Neuronal stem cell (in vitro differentiated cells): ENCODE measurements around the gene LNP1.
A peak's percentile ranks its signal among the peaks of the same experiment; 100 is the strongest.

Experiments used
- DNase-seq: peaks from one replicate; pipeline ENCODE4 v3.0.0-alpha.2; 2013; ENCODE audit warnings: low spot score
- H2AFZ ChIP-seq: one replicate; pipeline ENCODE4 v1.6.1; 2013; ENCODE audit warnings: mild to moderate bottlenecking, low read length, inconsistent platforms
- H2AK5ac ChIP-seq: 2 replicates; pipeline ENCODE4 v1.6.1; 2013; ENCODE audit warnings: low read depth, mild to moderate bottlenecking, inconsistent platforms, low read length, moderate library complexity, mixed read lengths
- H2BK120ac ChIP-seq: 2 replicates; pipeline ENCODE4 v1.6.1; 2013; ENCODE audit warnings: low read depth, mild to moderate bottlenecking, inconsistent platforms, low read length, moderate library complexity, mixed read lengths
- H2BK12ac ChIP-seq: one replicate; pipeline ENCODE4 v1.6.1; 2013; ENCODE audit warnings: low read length, inconsistent platforms
- H2BK15ac ChIP-seq: 2 replicates; pipeline ENCODE4 v1.6.1; 2013; ENCODE audit warnings: mild to moderate bottlenecking, low read length, inconsistent platforms, mixed read lengths
- H2BK5ac ChIP-seq: one replicate; pipeline ENCODE4 v1.6.1; 2013; ENCODE audit warnings: inconsistent platforms, mild to moderate bottlenecking, low read length, moderate library complexity
- H3K14ac ChIP-seq: one replicate; pipeline ENCODE4 v1.6.1; 2013; ENCODE audit warnings: low read length, inconsistent platforms
- H3K18ac ChIP-seq: 2 replicates; pipeline ENCODE4 v1.6.1; 2013; ENCODE audit warnings: low read length, inconsistent platforms
- H3K23ac ChIP-seq: 2 replicates; pipeline ENCODE4 v1.6.1; 2013; ENCODE audit warnings: low read depth, mild to moderate bottlenecking, mixed read lengths, low read length, inconsistent platforms; ENCODE audit not compliant: poor library complexity
- H3K27ac ChIP-seq: replicated peaks from 3 replicates; pipeline ENCODE4 v1.5.1; 2013; ENCODE audit warnings: low read length, inconsistent platforms
- H3K27me3 ChIP-seq, 3 experiments: 2 replicates each; pipeline ENCODE4 v1.6.1; 2013; ENCODE audit warnings: low read length in 3 of 3, mild to moderate bottlenecking in 2 of 3, inconsistent platforms in 1 of 3, low read depth in 1 of 3, mixed read lengths in 1 of 3, moderate library complexity in 1 of 3; ENCODE audit not compliant: control insufficient read depth in 3 of 3, insufficient read depth in 3 of 3
- H3K36me3 ChIP-seq, 2 donors: replicated peaks in 1 of 2; 2 replicates each; pipeline ENCODE4 v1.6.1; 2013; ENCODE audit warnings: low read length in 2 of 2; ENCODE audit not compliant: control insufficient read depth in 2 of 2, insufficient read depth in 2 of 2
- H3K4ac ChIP-seq: 2 replicates; pipeline ENCODE4 v1.6.1; 2013; ENCODE audit warnings: inconsistent platforms, mild to moderate bottlenecking, low read length, moderate library complexity
- H3K4me1 ChIP-seq, 2 donors: 1 replicate in 1 of 2; 2 replicates in 1 of 2; pipeline ENCODE4 v1.6.1; 2013; ENCODE audit warnings: low read length in 2 of 2, low read depth in 1 of 2; ENCODE audit not compliant: control insufficient read depth in 2 of 2, insufficient read depth in 1 of 2
- H3K4me2 ChIP-seq: one replicate; pipeline ENCODE4 v1.6.1; 2013; ENCODE audit warnings: mild to moderate bottlenecking, low read length, inconsistent platforms; ENCODE audit not compliant: insufficient read depth, poor library complexity, severe bottlenecking
- H3K4me3 ChIP-seq, 2 donors: 2 replicates each; pipeline ENCODE4 v1.5.1; 2013; ENCODE audit warnings: low read length in 2 of 2, mild to moderate bottlenecking in 2 of 2, inconsistent platforms in 1 of 2, moderate library complexity in 1 of 2
- H3K79me1 ChIP-seq: one replicate; pipeline ENCODE4 v1.6.1; 2013; ENCODE audit warnings: low read depth, mild to moderate bottlenecking, inconsistent platforms, low read length, moderate library complexity
- H3K9ac ChIP-seq: one replicate; pipeline ENCODE4 v1.6.1; 2013; ENCODE audit warnings: mild to moderate bottlenecking, low read depth, low read length, inconsistent platforms; ENCODE audit not compliant: poor library complexity
- H3K9me3 ChIP-seq, 2 donors: replicated peaks in 1 of 2; 2 replicates each; pipeline versions ENCODE3 to v1.6.1; 2013; ENCODE audit warnings: low read length in 2 of 2, mild to moderate bottlenecking in 2 of 2, inconsistent platforms in 1 of 2, low read depth in 1 of 2, mixed read lengths in 1 of 2, moderate library complexity in 1 of 2; ENCODE audit not compliant: control insufficient read depth in 2 of 2, insufficient read depth in 1 of 2
- H4K8ac ChIP-seq: one replicate; pipeline ENCODE4 v1.6.1; 2013; ENCODE audit warnings: low read depth, mild to moderate bottlenecking, inconsistent platforms, low read length, moderate library complexity
- H4K91ac ChIP-seq: one replicate; pipeline ENCODE4 v1.6.1; 2013; ENCODE audit warnings: low read length, low read depth, mild to moderate bottlenecking, inconsistent platforms; ENCODE audit not compliant: poor library complexity
- WGBS, 2 donors: extraction: QIAGEN DNeasy Blood & Tissue Kit; methylation state at CpG; one replicate each; pipeline ENCODE4 v1.1.7; 2013; ENCODE audit warnings: missing lambda C conversion rate in 2 of 2, mixed read lengths in 1 of 2; ENCODE audit not compliant: insufficient read length in 2 of 2, insufficient replicate concordance in 1 of 2; ENCODE audit errors: extremely low coverage in 2 of 2; 5-methylcytosine and 5-hydroxymethylcytosine counted together

Gene LNP1

GRCh38 chr3:100489118-100489517, 87.8 kb downstream of the LNP1 start:
- Histone ChIP-seq H3K18ac (no peak overlapping the region), H2AK5ac (no peak overlapping the region), H2BK5ac (no peak overlapping the region), H2BK120ac (no peak overlapping the region), H3K9ac (no peak overlapping the region), H3K14ac (no peak overlapping the region), H3K23ac (no peak overlapping the region), H3K9me3 (no peaks in the 10 kb centered on the region), H3K4me3 (no peak overlapping the region), H3K27me3 (peaks cover 0 to 8% (median 0%) of the 10 kb centered on the region in 3 experiments), H3K27ac (no peak overlapping the region), H2BK15ac (no peak overlapping the region), H4K91ac (no peak overlapping the region), H3K4me1 (peaks cover 1 to 2% of the 10 kb centered on the region in 2 donors), H3K79me1 (no peaks in the 10 kb centered on the region), H3K4me2 (no peak overlapping the region), H3K36me3 (no peaks in the 10 kb centered on the region), H2BK12ac (no peak overlapping the region), H4K8ac (no peak overlapping the region), H3K4ac (no peak overlapping the region), H2AFZ (no peak overlapping the region)
- WGBS, 2 donors, result no CpG with 5 or more reads among the region's 1 CpG
- no peak for DNase-seq

- H3K79me1 ChIP-seq, result no peaks in the 10 kb centered on the region
- DNase-seq, result peak; percentile 93
- peaks cover 0 to 19% (median 0%) of the 10 kb centered on the region in 3 experiments for H3K27me3 ChIP-seq
- peak within 1 kb of the TSS; percentile 64 for H3K4me2 ChIP-seq
- peak within 1 kb of the TSS; percentile 92 for H2AFZ ChIP-seq
- no peak within 1 kb of the TSS for H4K91ac ChIP-seq
- H3K18ac ChIP-seq, result peak within 1 kb of the TSS; percentile 71
- H4K8ac ChIP-seq, result no peak within 1 kb of the TSS
- H3K4me3 ChIP-seq, result peak within 1 kb of the TSS; percentile 53 to 84
- H2BK12ac ChIP-seq, result no peak within 1 kb of the TSS
- H3K4me1 ChIP-seq, result peaks cover 1 to 2% of the 10 kb centered on the region in 2 donors
- no peak within 1 kb of the TSS for H2BK120ac ChIP-seq
- no peak within 1 kb of the TSS for H3K9ac ChIP-seq
- no peak within 1 kb of the TSS for H3K4ac ChIP-seq
- no peaks in the 10 kb centered on the region for H3K36me3 ChIP-seq
- no peak within 1 kb of the TSS for H2BK15ac ChIP-seq
- H3K27ac ChIP-seq, result peak within 1 kb of the TSS; percentile 80
- no peaks in the 10 kb centered on the region for H3K9me3 ChIP-seq
- WGBS, 2 donors, result no CpG with 5 or more reads among the region's 56 CpGs
- peak within 1 kb of the TSS; percentile 67 for H2BK5ac ChIP-seq
- H3K23ac ChIP-seq, result no peak within 1 kb of the TSS
- H3K14ac ChIP-seq, result no peak within 1 kb of the TSS
- no peak within 1 kb of the TSS for H2AK5ac ChIP-seq
These were observed 91.0 kb downstream of the LNP1 start, which contains the start of gene TMEM45A for GRCh38 chr3:100492059-100493006. TMEM45A (plus strand) TSS chr3:100492619; CDS start chr3:100555212, 62,593 bp downstream.

GRCh38 chr3:100496711-100497261, 95.4 kb downstream of the LNP1 start:
- H3K18ac ChIP-seq, result no peak overlapping the region
- H3K14ac ChIP-seq, result no peak overlapping the region
- no peak overlapping the region for H3K23ac ChIP-seq
- peaks cover 0 to 12% (median 0%) of the 10 kb centered on the region in 3 experiments for H3K27me3 ChIP-seq
- H4K91ac ChIP-seq, result no peak overlapping the region
- no peak overlapping the region for H2AFZ ChIP-seq
- H3K4me1 ChIP-seq, result peaks cover 0 to under 1% of the 10 kb centered on the region in 2 donors
- DNase-seq, result no peak
- H2BK12ac ChIP-seq, result no peak overlapping the region
- H3K4me2 ChIP-seq, result no peak overlapping the region
- H2BK15ac ChIP-seq, result no peak overlapping the region
- H2BK5ac ChIP-seq, result no peak overlapping the region
- H3K27ac ChIP-seq, result no peak overlapping the region
- H3K4ac ChIP-seq, result no peak overlapping the region
- no peaks in the 10 kb centered on the region for H3K79me1 ChIP-seq
- H2AK5ac ChIP-seq, result no peak overlapping the region
- no peak overlapping the region for H3K9ac ChIP-seq
- H3K4me3 ChIP-seq, result no peak overlapping the region
- H4K8ac ChIP-seq, result no peak overlapping the region
- H3K9me3 ChIP-seq, result no peaks in the 10 kb centered on the region
- H2BK120ac ChIP-seq, result no peak overlapping the region
- H3K36me3 ChIP-seq, result no peaks in the 10 kb centered on the region

GRCh38 chr3:100499651-100500050, 98.3 kb downstream of the LNP1 start:
- Histone ChIP-seq H3K79me1 (no peaks in the 10 kb centered on the region), H3K14ac (no peak overlapping the region), H2BK5ac (no peak overlapping the region), H2AFZ (no peak overlapping the region), H2BK12ac (no peak overlapping the region), H2AK5ac (no peak overlapping the region), H3K9me3 (no peaks in the 10 kb centered on the region), H2BK15ac (no peak overlapping the region), H3K4me1 (no peaks in the 10 kb centered on the region), H4K91ac (no peak overlapping the region), H2BK120ac (no peak overlapping the region), H3K23ac (no peak overlapping the region), H4K8ac (no peak overlapping the region), H3K36me3 (no peaks in the 10 kb centered on the region), H3K4ac (no peak overlapping the region), H3K18ac (no peak overlapping the region), H3K4me3 (no peak overlapping the region), H3K27me3 (peaks cover 0 to 11% (median 0%) of the 10 kb centered on the region in 3 experiments), H3K27ac (no peak overlapping the region), H3K9ac (no peak overlapping the region), H3K4me2 (no peak overlapping the region)
- no CpG with 5 or more reads among the region's 4 CpGs for WGBS, 2 donors
- no peak for DNase-seq
